Effector memory CD8-positive, alpha-beta T cell (primary cell): Measurements from ENCODE around the gene CDC42EP1.

ENCODE experiments used
- ATAC-seq: fragments of 150-1000 bp; cut with Tn5 transposase; replicated peaks from 2 replicates; pipeline ENCODE4 v1.10.0; 2021; ENCODE audit warnings: mild to moderate bottlenecking, moderate library complexity
- DNase-seq, 3 experiments: peaks; one replicate each; pipeline ENCODE4 v3.0.0; 2021
- H3K27ac Mint-ChIP-seq, 2 donors: one replicate each; pipeline ENCODE4 v1.8.0; 2022; ENCODE audit warnings: mild to moderate bottlenecking in 2 of 2, mixed read lengths in 2 of 2, moderate library complexity in 2 of 2
- H3K27me3 Mint-ChIP-seq, 2 donors: one replicate each; pipeline ENCODE4 v1.8.0; 2022; ENCODE audit warnings: mixed read lengths in 2 of 2
- H3K36me3 Mint-ChIP-seq: one replicate; pipeline ENCODE4 v1.8.0; 2022; ENCODE audit warnings: mild to moderate bottlenecking, moderate library complexity, mixed read lengths; ENCODE audit not compliant: insufficient read depth
- H3K4me1 Mint-ChIP-seq, 2 donors: one replicate each; pipeline ENCODE4 v1.8.0; 2022; ENCODE audit warnings: low read depth in 2 of 2, mixed read lengths in 2 of 2
- H3K4me3 Mint-ChIP-seq, 2 donors: one replicate each; pipeline ENCODE4 v1.8.0; 2022; ENCODE audit warnings: mild to moderate bottlenecking in 2 of 2, mixed read lengths in 2 of 2, moderate library complexity in 2 of 2
- H3K9me3 Mint-ChIP-seq, 2 donors: one replicate each; pipeline ENCODE4 v1.8.0; 2022; ENCODE audit warnings: mixed read lengths in 2 of 2

Gene CDC42EP1

DNA sequence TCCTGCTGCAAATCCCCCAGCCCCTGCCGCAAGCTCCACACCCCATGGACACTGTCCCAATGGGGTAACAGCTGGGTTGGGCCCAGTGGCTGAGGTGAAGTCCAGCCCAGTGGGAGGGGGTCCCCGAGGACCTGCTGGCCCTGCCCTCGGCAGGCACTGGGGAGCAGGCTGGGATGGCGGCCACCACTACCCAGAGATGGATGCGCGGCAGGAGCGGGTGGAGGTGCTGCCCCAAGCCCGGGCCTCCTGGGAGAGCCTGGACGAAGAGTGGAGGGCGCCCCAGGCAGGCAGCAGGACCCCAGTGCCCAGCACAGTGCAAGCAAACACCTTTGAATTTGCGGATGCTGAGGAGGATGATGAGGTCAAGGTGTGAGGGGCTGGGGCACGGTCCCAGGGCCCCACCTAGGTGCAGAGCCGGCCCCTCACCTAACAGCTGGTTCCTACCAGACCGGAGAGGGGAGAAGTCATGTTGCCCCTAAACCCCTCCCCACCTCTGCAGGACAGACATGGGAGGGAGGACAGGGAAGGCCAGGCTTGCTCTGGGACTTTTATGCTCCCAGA lies 8.2 kb downstream of the CDC42EP1 start:
- ATAC-seq (no peak), DNase-seq (no peak)

DNA sequence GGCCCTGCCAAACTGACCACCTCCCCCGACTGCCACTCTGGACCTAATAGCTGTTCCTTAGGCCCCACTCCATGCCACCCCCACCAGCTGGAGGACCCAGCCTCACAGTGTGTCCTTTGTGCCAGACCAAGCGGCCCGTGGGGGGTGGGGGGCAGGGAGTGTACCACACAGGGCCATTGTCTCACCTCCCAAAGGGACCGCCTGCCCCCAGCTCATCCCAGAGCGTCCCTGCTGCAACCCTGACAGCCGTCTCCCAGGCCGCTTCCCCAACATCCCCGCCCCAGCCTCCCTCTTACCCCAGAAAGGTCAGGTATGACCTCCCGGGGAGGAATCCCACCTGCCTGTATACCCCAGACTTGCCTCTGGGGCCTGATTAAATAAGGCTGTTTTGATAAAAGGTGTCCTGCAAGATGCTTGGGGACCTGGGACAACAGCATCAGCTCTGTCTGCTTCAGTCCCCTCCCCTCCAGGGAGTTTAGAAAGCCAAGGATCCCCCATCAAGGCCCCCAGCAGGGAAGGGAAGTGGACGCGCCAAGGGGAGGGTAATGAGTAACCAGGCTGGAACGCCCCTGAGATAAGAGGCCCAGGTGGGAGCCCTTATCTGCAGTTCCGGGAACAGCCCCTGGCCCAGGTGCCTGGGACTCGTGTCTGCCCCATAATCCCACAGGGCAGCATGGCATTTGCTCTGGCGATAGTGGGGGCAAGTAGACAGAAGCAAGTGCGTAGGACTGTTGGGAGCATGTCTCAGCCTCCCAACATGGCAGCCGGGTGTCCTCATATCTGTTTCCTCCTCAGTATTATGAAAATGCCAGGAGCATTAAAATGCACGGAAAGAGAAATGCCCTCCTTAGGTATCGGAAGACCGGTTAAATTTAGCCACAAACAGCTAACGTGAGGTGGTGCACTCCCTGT lies 9.0 kb downstream of the CDC42EP1 start:
- H3K36me3 Mint-ChIP-seq = peaks cover 6% of the 10 kb centered on the region

More for the DNA sequence above, 8.2 kb downstream of the CDC42EP1 start:
- Mint-ChIP-seq H3K4me1 (peaks cover 14 to 21% of the 10 kb centered on the region in 2 donors), H3K4me3 (no peak overlapping the region), H3K27ac (no peak overlapping the region), H3K27me3 (peaks cover 6 to 46% of the 10 kb centered on the region in 2 donors), H3K36me3 (peaks cover 6% of the 10 kb centered on the region), H3K9me3 (no peaks in the 10 kb centered on the region)

DNA sequence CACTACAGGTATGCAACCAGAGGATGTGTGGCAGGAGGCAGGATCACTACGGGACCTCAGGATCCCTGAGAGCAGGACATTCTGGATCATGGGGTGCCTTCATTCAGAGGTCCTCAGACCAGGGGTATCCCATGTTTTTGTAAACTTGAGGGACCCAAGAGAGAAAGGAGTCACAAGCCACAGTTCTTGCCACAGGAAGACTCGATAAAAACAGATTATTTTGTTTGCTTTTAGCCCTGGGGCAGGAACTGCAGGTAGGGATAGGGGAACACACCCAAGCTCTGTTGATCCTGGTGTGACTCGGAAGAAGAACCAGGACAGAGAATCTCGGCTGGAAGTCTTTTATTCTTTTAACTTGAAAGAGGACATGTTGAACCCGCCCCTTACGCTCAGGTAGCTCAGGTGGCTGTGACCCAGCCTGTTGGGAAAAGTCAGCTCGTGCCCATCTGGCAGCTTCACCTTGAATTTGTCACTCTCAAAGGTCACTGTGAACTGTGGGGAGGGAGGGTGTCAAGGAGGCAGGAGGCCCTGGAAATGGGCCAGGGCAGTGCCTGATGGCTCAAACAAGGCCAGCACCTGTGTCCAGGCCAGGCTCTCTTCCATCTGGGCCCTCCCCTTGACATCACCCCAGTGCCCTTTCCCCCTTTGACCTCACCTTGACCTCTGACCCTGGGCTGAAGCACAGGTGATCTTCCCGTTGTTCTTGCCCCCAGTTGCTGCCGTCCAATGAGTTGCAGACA lies 9.8 kb downstream of the CDC42EP1 start:
- Mint-ChIP-seq H3K36me3 (peaks cover 6% of the 10 kb centered on the region), H3K9me3 (no peaks in the 10 kb centered on the region), H3K4me1 (peaks cover 14 to 21% of the 10 kb centered on the region in 2 donors), H3K27ac (no peak overlapping the region), H3K27me3 (peaks cover 0 to 31% of the 10 kb centered on the region in 2 donors), H3K4me3 (no peak overlapping the region)
- no peak for DNase-seq
- ATAC-seq = no peak

More for the DNA sequence above, 9.0 kb downstream of the CDC42EP1 start:
- DNase-seq (no peak), ATAC-seq (no peak)
- H3K9me3 Mint-ChIP-seq = no peaks in the 10 kb centered on the region
- H3K4me3 Mint-ChIP-seq = no peak overlapping the region
- H3K4me1 Mint-ChIP-seq = peaks cover 14 to 21% of the 10 kb centered on the region in 2 donors
- H3K27me3 Mint-ChIP-seq = peaks cover 0 to 39% of the 10 kb centered on the region in 2 donors
- no peak overlapping the region for H3K27ac Mint-ChIP-seq

DNA sequence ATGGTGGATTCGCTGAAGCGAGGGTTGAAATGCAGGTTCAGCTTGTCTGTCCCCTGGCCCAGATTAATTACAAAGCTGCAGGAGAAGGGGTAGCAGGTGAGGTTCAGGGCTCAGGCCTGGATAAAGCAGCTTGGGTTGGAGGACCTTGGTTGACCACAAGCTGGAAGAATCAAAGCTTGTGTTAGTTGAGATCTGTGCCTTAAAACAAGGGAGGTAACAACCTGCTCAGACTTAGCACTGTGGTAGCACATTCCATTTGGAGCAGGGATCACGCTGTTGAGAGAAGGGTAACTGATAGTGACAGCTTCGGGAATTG lies 10.3 kb downstream of the CDC42EP1 start:
- ATAC-seq = no peak
- no peaks in the 10 kb centered on the region for H3K9me3 Mint-ChIP-seq
- H3K27me3 Mint-ChIP-seq = peaks cover 0 to 28% of the 10 kb centered on the region in 2 donors
- H3K27ac Mint-ChIP-seq = no peak overlapping the region
- H3K4me1 Mint-ChIP-seq = peaks cover 14 to 20% of the 10 kb centered on the region in 2 donors
- no peak for DNase-seq
- H3K4me3 Mint-ChIP-seq = no peak overlapping the region
- H3K36me3 Mint-ChIP-seq = peaks cover 6% of the 10 kb centered on the region

DNA sequence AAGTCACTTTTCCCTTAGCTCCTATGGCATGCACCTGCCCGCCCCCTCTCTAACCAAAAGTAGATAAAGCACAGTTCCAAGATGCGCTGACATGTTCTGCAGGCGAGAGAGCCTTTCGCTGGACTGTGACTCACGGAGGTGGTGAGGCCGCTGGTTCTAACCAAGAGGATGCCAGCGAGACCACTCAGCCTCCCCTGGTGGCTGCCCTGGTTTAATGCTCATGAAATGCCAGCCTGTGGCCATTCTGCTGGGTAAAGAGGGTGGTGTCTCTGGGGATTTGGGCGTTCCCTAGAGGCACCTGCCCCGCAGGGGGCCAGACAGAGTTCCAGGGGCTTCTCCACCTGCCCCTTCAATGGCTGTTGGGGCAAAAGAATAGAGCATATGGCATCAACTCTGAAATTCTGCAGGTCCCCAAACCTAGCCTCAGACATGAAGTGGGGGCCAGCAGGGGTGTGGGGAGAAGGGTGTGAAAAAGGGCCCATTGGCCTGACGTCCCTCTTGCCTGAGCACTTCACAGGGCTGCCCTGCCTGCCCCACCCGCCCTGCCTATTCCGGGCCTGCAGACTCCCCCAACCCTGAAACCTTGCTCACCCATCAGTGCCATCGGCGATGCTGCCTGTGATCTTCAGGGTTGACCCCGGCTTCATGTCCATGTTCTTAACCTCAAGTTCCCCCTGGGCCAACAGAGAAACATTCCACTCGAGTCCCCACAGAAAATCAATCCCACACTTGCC lies 11.1 kb downstream of the CDC42EP1 start:
- peaks cover 0 to 21% of the 10 kb centered on the region in 2 donors for H3K27me3 Mint-ChIP-seq
- DNase-seq = no peak
- H3K4me3 Mint-ChIP-seq = no peak overlapping the region
- ATAC-seq = no peak
- H3K36me3 Mint-ChIP-seq = peaks cover 10% of the 10 kb centered on the region
- H3K4me1 Mint-ChIP-seq = peaks cover 7 to 12% of the 10 kb centered on the region in 2 donors
- H3K9me3 Mint-ChIP-seq = no peaks in the 10 kb centered on the region
- H3K27ac Mint-ChIP-seq = no peak overlapping the region

DNA sequence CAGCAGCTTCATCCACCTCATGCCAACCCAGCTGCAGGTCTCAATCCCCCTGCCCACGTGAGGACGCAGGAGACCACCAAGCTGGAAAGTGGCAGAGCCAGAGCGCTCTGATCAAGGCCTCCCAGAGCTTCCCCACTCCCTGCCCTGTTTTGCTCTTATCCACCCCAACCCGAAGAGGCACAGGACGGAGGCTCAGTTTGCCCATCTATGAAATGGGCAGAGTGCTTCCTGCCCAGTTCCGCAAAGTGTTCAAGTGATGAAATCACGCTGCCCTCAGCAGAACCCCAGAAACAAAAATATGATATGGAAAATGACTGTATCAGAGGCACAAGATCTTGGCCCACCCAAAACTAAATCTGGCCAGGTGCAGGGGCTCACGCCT lies 11.7 kb downstream of the CDC42EP1 start:
- no peaks in the 10 kb centered on the region for H3K9me3 Mint-ChIP-seq
- no peak overlapping the region for H3K4me3 Mint-ChIP-seq
- peaks cover 2 to 7% of the 10 kb centered on the region in 2 donors for H3K4me1 Mint-ChIP-seq
- no peak for DNase-seq
- ATAC-seq = no peak
- peaks cover 10% of the 10 kb centered on the region for H3K36me3 Mint-ChIP-seq
- peaks cover 0 to 21% of the 10 kb centered on the region in 2 donors for H3K27me3 Mint-ChIP-seq
- no peak overlapping the region for H3K27ac Mint-ChIP-seq

DNA sequence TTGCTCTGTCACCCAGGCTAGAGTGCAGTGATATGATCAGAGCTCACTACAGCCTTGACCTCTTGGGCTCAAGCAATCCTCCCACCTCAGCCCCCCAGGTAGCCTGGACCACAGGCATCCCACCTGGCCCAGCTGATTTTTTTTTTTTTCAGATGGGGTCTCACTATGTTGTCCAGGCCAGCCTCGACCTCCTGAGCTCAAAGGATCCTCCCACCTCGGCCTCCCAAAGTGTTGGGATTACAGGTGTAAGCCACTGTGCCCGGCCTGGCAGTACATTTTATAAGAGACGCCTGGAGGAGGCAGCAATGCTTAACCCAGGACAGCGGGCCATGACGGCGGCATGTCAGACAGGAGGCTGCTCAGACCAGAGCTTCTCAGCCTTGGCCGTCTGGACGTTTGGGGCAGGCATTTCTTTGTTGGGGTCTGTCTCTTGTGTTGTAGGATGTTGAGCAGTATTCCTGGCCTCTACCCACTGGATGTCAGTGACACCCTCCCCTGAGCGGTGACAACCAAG lies 15.3 kb downstream of the CDC42EP1 start:
- Mint-ChIP-seq H3K4me3 (no peak overlapping the region), H3K9me3 (no peaks in the 10 kb centered on the region), H3K36me3 (peaks cover 4% of the 10 kb centered on the region), H3K4me1 (peaks cover 3 to 9% of the 10 kb centered on the region in 2 donors), H3K27me3 (peaks cover 5 to 15% of the 10 kb centered on the region in 2 donors), H3K27ac (no peak overlapping the region)
- DNase-seq (no peak), ATAC-seq (no peak)

DNA sequence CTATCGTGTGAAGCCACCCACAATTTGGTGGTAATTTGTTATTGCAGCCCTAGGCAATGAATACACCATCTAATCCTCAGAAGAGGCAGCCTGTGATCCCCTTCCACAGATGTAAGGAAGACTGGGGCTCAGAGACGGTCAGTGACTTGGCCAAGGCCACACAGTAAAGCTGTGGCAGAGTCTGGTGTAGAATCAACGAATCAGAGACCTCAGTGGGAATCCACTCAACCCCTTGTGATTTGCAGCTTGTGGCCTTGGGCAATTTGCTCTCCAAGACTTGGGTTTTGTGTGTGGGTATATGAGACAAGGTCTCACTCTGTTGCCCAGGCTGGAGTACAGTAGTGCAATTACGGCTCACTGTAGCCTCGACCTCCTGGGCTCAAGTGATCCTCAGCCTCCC lies 17.7 kb downstream of the CDC42EP1 start:
- no peak for DNase-seq
- H3K27me3 Mint-ChIP-seq = peaks cover 8 to 15% of the 10 kb centered on the region in 2 donors
- no peak for ATAC-seq
- H3K9me3 Mint-ChIP-seq = no peaks in the 10 kb centered on the region
- H3K36me3 Mint-ChIP-seq = peaks cover 4% of the 10 kb centered on the region
- no peak overlapping the region for H3K27ac Mint-ChIP-seq
- peaks cover 3 to 11% of the 10 kb centered on the region in 2 donors for H3K4me1 Mint-ChIP-seq
- no peak overlapping the region for H3K4me3 Mint-ChIP-seq

DNA sequence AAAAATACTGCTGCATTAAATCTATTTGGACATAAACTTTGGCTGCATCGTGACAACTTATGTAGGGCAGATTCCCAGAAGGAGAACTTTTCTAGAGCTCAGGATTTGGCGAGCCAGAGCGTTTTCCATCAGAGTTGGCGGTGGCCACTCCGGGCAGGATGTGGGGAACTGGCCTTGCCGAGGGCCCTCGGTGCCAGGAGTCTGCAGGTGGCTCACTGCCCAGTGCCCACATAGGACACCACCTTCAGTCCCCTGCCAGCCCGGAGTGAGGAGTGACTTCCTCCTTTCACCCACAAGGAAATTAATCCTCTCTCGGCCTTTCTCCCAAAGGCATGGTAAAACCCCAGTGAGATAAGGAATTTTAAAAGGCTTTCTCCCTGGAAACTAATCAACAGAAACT lies 21.2 kb downstream of the CDC42EP1 start:
- no peaks in the 10 kb centered on the region for H3K9me3 Mint-ChIP-seq
- H3K36me3 Mint-ChIP-seq = no peaks in the 10 kb centered on the region
- peaks cover 3 to 11% of the 10 kb centered on the region in 2 donors for H3K4me1 Mint-ChIP-seq
- no peak for ATAC-seq
- H3K4me3 Mint-ChIP-seq = no peak overlapping the region
- H3K27me3 Mint-ChIP-seq = peaks cover 17 to 29% of the 10 kb centered on the region in 2 donors
- no peak overlapping the region for H3K27ac Mint-ChIP-seq
- no peak for DNase-seq

DNA sequence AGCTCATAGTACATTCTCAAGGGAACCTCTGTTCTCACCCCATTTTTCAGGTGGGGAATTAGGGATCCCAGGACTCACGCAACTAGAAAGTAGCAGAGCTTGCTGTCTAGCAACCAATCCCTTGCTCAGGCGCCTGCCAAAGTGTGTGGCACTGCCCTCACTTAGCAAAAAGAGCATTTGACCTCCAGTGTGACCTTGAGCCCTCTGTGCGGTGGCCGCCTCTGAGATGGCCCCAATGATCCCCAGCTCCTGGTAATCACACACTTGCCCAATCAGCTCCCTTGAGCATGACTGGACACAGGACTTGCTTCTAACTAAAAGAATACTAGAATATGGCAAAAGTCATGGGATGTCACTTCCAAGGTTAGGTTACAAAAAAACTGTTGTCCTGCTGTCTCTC lies 22.2 kb downstream of the CDC42EP1 start:
- no peak for ATAC-seq
- Mint-ChIP-seq H3K36me3 (no peaks in the 10 kb centered on the region), H3K27me3 (peaks cover 26 to 39% of the 10 kb centered on the region in 2 donors), H3K9me3 (no peaks in the 10 kb centered on the region), H3K4me1 (peaks cover 3 to 11% of the 10 kb centered on the region in 2 donors), H3K4me3 (no peak overlapping the region), H3K27ac (no peak overlapping the region)
- DNase-seq = no peak

DNA sequence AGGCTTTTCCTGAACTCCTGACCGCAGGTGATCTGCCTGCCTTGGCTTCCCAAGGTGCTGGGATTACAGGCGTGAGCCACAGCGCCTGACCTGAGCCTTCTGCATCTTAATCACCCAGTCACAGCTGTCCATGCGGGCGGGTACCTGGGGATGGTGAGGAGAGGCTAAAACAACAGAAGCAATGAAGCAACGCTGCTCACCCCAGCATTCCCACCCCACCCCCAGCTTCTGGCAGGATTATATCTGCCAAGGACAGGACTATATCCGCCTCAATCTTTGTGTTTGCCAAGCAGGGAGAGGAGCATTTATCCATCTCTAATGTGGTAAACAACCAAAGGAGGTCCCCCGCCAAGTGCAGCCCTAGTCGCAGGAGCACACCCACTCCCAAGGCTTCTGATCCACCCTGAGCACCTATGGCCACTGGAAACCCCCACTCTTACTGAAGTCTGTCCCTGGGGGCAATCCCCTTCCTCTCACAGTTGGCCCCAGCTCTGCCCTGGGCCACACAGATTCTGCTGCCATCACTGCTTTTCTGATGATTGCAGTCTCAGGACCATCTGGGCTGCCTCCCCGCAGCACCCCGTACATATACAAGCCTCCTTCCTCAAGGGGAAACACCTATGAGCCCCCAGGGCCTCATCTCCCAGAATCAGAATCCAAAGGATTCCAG lies 28.4 kb downstream of the CDC42EP1 start:
- Mint-ChIP-seq H3K4me1 (peaks cover 10 to 11% of the 10 kb centered on the region in 2 donors), H3K36me3 (peaks cover 4% of the 10 kb centered on the region), H3K4me3 (no peak overlapping the region), H3K9me3 (no peaks in the 10 kb centered on the region), H3K27ac (no peak overlapping the region), H3K27me3 (peaks cover 32 to 45% of the 10 kb centered on the region in 2 donors)
- ATAC-seq = no peak
- DNase-seq = no peak

DNA sequence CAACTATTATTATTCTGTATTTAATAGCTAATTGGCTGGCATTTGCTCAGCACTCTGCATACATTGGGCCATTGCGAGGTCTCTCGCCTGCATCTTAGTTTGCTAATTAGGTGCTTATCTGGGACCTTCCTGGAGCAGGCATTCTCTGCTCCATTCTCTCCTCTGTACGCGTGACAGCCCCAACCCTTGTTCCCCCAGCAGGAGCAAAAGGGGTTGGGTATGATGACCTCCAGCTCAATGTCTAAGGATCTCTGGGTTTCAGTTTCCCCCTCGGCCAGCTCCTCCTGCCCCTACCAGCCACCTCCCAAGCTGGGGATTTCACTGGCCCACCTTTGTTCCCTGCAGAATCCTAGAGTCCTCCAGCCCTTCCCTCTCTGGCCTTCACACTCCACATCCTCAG lies 29.4 kb downstream of the CDC42EP1 start:
- peaks cover 4% of the 10 kb centered on the region for H3K36me3 Mint-ChIP-seq
- ATAC-seq (no peak), DNase-seq (no peak)
- H3K4me1 Mint-ChIP-seq = peaks cover 10 to 11% of the 10 kb centered on the region in 2 donors
- H3K27ac Mint-ChIP-seq = no peak overlapping the region
- peaks cover 32 to 45% of the 10 kb centered on the region in 2 donors for H3K27me3 Mint-ChIP-seq
- H3K9me3 Mint-ChIP-seq = no peaks in the 10 kb centered on the region
- H3K4me3 Mint-ChIP-seq = no peak overlapping the region
